ENCODE data around the gene HSD3B1. TPM values are rescaled to one million over a fixed set of nuclear protein-coding genes. Genes with fewer than 3 reads are reported as not detected.

The HSD3B1 gene
- total RNA-seq, 1 experiment from 2014 or later: 0.39 TPM

DNA sequence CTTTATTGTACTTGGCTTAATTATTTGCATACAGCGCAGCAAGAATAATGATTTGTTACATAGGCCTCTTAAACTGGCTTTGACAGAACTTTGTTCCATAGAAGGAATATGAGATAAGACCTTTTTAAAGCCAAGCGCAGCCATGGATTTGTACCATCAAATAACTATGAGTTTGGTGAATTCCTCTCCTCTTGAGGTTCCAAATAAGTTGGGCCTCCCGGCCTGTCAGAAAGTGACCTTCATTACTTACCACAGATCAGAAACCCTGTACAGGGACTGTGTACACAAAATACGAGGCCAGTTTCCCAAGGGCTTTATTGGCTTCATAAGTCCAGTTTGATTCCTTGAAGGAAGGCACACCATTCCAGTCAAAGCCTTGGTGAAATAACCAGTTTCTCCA, 21.8 kb upstream of the HSD3B1 start:
- Histone ChIP-seq H3K4me3 (no peak overlapping the region), H3K27ac (no peak overlapping the region), H3F3A (ENCODE audit: insufficient read depth, low read depth) (no peaks in the 10 kb centered on the region), H3K9me3 (ENCODE audit: insufficient read depth, low read depth) (no peaks in the 10 kb centered on the region), H3K4me2 (no peak overlapping the region), H3K4me1 (replicated peaks; ENCODE audit: insufficient read depth) (no peaks in the 10 kb centered on the region), H3K79me2 (ENCODE audit: low read depth) (no peaks in the 10 kb centered on the region), H3K36me3 (ENCODE audit: low read depth) (no peaks in the 10 kb centered on the region), H4K20me1 (ENCODE audit: insufficient read depth) (no peaks in the 10 kb centered on the region), H3K27me3 (ENCODE audit: insufficient read depth, low read depth) (no peaks in the 10 kb centered on the region), H2AFZ (no peak overlapping the region), H3K9me2 (ENCODE audit: insufficient read depth) (no peaks in the 10 kb centered on the region)
- DNase-seq: no peak
- ChIA-PET POLR2A (ENCODE audit: unreplicated experiment) (no interaction called here), CTCF (no interaction called here)
- TF ChIP-seq, protein P1, sequence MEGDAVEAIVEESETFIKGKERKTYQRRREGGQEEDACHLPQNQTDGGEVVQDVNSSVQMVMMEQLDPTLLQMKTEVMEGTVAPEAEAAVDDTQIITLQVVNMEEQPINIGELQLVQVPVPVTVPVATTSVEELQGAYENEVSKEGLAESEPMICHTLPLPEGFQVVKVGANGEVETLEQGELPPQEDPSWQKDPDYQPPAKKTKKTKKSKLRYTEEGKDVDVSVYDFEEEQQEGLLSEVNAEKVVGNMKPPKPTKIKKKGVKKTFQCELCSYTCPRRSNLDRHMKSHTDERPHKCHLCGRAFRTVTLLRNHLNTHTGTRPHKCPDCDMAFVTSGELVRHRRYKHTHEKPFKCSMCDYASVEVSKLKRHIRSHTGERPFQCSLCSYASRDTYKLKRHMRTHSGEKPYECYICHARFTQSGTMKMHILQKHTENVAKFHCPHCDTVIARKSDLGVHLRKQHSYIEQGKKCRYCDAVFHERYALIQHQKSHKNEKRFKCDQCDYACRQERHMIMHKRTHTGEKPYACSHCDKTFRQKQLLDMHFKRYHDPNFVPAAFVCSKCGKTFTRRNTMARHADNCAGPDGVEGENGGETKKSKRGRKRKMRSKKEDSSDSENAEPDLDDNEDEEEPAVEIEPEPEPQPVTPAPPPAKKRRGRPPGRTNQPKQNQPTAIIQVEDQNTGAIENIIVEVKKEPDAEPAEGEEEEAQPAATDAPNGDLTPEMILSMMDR (conservative IDR thresholded peaks at IDR 0.05): no peak
- no peak for TF ChIP-seq EZH2 (IDR thresholded peaks at IDR 0.05; ENCODE audit: low read depth)
- intact Hi-C loops (cut with micrococcal nuclease; ENCODE audit: unreplicated experiment): no loop called here
- no TSS peak for BruUV-seq (replicated peaks)

DNA sequence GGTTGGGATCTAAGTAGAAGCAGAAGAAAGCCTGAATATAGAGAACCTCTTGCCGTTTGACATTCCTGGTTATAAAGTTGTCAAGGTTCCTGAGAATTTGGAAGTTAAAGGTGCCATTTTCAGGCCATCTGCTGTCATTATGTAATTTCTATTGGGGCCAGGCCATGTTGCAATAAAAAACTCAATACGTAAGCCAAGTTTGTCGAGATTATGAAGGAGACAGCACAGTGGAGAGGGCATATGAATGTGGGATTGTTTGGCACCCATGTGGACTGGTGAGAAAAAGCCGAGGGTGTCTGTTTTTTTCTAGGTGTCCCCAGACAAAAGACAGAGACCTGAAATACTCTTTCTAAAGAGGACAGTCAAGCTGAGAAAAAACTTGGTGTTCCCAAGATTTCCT, 18.8 kb upstream of the HSD3B1 start:
- CTCF ChIA-PET: no interaction called here
- intact Hi-C loops (cut with micrococcal nuclease; ENCODE audit: unreplicated experiment): no loop called here

DNA sequence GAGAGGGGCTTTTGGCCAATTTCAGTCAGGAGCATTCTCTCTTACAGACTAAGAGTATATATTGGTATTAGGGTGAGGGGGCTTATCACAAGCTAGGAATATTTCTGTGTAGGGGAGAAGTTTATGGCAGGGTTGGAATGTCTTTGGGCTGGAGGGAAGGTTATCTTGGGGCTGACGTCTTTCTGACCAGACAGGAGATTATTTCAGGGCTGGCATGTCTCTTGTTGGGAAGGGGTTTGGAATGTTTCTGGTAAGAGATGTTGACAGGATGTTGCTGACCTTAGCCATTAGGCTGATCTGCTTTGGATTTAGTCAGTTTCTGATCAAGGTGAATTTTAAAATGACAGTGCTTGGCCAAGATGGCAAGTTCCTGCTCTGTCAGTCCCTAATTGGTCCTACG, 17.8 kb upstream of the HSD3B1 start:
- no peaks in the 10 kb centered on the region for H3K79me2 ChIP-seq (ENCODE audit: low read depth)
- DNase-seq: no peak
- CTCF ChIA-PET: no interaction called here
- H4K20me1 ChIP-seq (ENCODE audit: insufficient read depth): no peaks in the 10 kb centered on the region
- no peaks in the 10 kb centered on the region for H3K27me3 ChIP-seq (ENCODE audit: insufficient read depth, low read depth)
- BruUV-seq (replicated peaks): no TSS peak
- no peaks in the 10 kb centered on the region for H3F3A ChIP-seq (ENCODE audit: insufficient read depth, low read depth)
- TF ChIP-seq, protein P1 (conservative IDR thresholded peaks at IDR 0.05): no peak
- TF ChIP-seq EZH2 (IDR thresholded peaks at IDR 0.05; ENCODE audit: low read depth): no peak
- H3K4me2 ChIP-seq: no peak overlapping the region
- no peak overlapping the region for H2AFZ ChIP-seq
- H3K36me3 ChIP-seq (ENCODE audit: low read depth): no peaks in the 10 kb centered on the region
- peaks cover 3% of the 10 kb centered on the region; the same call in 1 of the 2 replicates for H3K9me3 ChIP-seq (ENCODE audit: insufficient read depth, low read depth)
- no peak overlapping the region for H3K4me3 ChIP-seq
- intact Hi-C loops (cut with micrococcal nuclease; ENCODE audit: unreplicated experiment): no loop called here
- H3K27ac ChIP-seq: no peak overlapping the region
- H3K9me2 ChIP-seq (ENCODE audit: insufficient read depth): no peaks in the 10 kb centered on the region
- H3K4me1 ChIP-seq (replicated peaks; ENCODE audit: insufficient read depth): no peaks in the 10 kb centered on the region
- POLR2A ChIA-PET (ENCODE audit: unreplicated experiment): no interaction called here

More for the DNA sequence above, 18.8 kb upstream of the HSD3B1 start:
- no peaks in the 10 kb centered on the region for H3F3A ChIP-seq (ENCODE audit: insufficient read depth, low read depth)
- POLR2A ChIA-PET (ENCODE audit: unreplicated experiment): interaction anchor here (0.6 kb wide), 1 partner anchor 1037 kb away, joined by 3 read pairs; no protein-coding TSS in a partner anchor
- H2AFZ ChIP-seq: no peak overlapping the region
- no peaks in the 10 kb centered on the region for H3K4me1 ChIP-seq (replicated peaks; ENCODE audit: insufficient read depth)
- DNase-seq: no peak
- no peak overlapping the region for H3K27ac ChIP-seq
- no peaks in the 10 kb centered on the region for H3K9me2 ChIP-seq (ENCODE audit: insufficient read depth)
- H3K4me2 ChIP-seq: no peak overlapping the region
- no peaks in the 10 kb centered on the region for H3K9me3 ChIP-seq (ENCODE audit: insufficient read depth, low read depth)
- no peaks in the 10 kb centered on the region for H3K36me3 ChIP-seq (ENCODE audit: low read depth)
- no peaks in the 10 kb centered on the region for H3K79me2 ChIP-seq (ENCODE audit: low read depth)
- no peak for TF ChIP-seq EZH2 (IDR thresholded peaks at IDR 0.05; ENCODE audit: low read depth)
- TF ChIP-seq, protein P1 (conservative IDR thresholded peaks at IDR 0.05): no peak
- H3K4me3 ChIP-seq: no peak overlapping the region
- BruUV-seq (replicated peaks): no TSS peak
- no peaks in the 10 kb centered on the region for H4K20me1 ChIP-seq (ENCODE audit: insufficient read depth)
- no peaks in the 10 kb centered on the region for H3K27me3 ChIP-seq (ENCODE audit: insufficient read depth, low read depth)

Measured in PC-9 (cell line).